Large intestine (tissue), 3 donors: ENCODE results near the gene C1orf210. TPM values are rescaled to one million over a fixed set of nuclear protein-coding genes. Genes with fewer than 3 reads are reported as not detected.

Experiments
- DNase-seq, 2 donors: peaks; one replicate each; pipeline versions ENCODE4 v3.0.0 to v3.0.0-alpha.2; 2013
- H3K27ac ChIP-seq: one replicate; pipeline ENCODE4 v1.5.1; 2013; ENCODE audit warnings: low read length
- H3K27me3 ChIP-seq: 2 replicates; pipeline ENCODE4 v1.6.1; 2013; ENCODE audit warnings: low read length; ENCODE audit not compliant: control insufficient read depth, insufficient read depth
- H3K36me3 ChIP-seq: 2 replicates; pipeline ENCODE4 v1.6.1; 2013; ENCODE audit warnings: low read length; ENCODE audit not compliant: control insufficient read depth, insufficient read depth
- H3K4me1 ChIP-seq: one replicate; pipeline ENCODE4 v1.6.1; 2013; ENCODE audit warnings: low read length; ENCODE audit not compliant: control insufficient read depth, insufficient read depth
- H3K4me3 ChIP-seq: one replicate; pipeline ENCODE4 v1.5.1; 2013; ENCODE audit warnings: low read length
- H3K9me3 ChIP-seq: one replicate; pipeline ENCODE4 v1.6.1; 2013; ENCODE audit warnings: mild to moderate bottlenecking, low read depth, low read length, moderate library complexity; ENCODE audit not compliant: control insufficient read depth
- WGBS: methylation state at CpG from one replicate; pipeline ENCODE4 v1.1.5; 2013; ENCODE audit warnings: low lambda C conversion rate; ENCODE audit not compliant: insufficient coverage; 5-methylcytosine and 5-hydroxymethylcytosine counted together
- polyA plus RNA-seq: library from polyadenylated mRNA; unstranded; fragments of 120-200 nt; gene quantifications from one replicate; pipeline ENCODE4 v1.2.1, GENCODE V29; 2013

C1orf210 gene
- polyA plus RNA-seq, 1 donor = 46.2 TPM

DNA sequence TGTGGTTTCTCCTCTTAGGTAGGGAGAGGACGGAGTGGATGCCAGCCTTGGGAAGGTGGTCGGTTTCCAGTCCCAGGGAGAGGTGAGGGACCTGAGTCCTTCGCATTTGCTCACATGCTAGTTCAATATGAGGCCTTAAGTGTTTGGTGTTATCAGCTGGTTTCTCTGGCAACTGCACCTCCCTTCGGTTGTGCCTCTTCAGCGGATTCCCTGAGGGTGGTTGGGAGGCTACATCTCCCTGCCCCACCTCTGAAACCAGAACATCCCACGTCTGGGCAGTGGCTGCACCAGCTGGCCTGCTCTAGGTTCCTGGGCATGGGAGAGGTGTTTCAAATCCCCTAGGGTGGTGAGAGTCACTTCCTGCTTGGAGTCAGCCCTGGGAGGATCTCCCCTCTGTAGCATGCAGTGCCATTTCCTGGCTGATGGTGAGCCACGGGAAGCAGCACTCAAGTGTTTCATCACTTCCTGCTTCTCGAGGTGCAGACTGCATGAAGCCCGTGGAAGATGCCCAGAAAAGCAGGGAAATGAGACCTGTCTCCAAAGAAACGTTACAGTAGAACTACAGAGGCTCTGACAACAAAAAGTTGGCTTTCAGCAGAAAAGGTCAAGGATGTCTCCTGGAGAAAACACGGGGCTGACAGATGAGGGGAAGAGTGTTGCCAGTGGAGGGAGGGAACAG, 11.1 kb downstream of the C1orf210 start:
- 50% methylated on average over 1 of the region's 11 CpGs for WGBS
- H3K4me1 ChIP-seq = peaks cover 61% of the 10 kb centered on the region

DNA sequence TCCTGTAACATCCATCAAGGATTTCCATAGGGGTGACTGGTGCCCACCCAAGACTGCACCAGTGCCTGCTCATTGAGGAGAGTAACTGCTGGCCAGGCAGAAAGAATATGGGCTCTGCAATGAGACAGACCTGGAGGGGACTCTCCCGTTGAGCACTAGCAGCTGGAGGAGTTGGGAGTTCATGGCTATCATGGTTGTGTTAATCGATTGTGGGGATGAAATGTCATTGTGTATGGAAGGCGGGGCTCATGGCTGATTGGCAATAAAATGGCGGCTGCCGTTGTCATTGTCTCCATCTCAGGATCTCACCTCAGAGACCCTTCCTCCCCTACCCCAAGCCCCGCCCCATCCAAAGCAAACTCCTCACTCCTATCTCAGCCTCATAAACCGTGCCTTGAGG, 11.7 kb downstream of the C1orf210 start:
- H3K4me1 ChIP-seq = peaks cover 64% of the 10 kb centered on the region
- DNase-seq = no peak

More for the DNA sequence above, 11.1 kb downstream of the C1orf210 start:
- peak overlapping the region; percentile 84 for H3K27ac ChIP-seq
- H3K4me3 ChIP-seq = no peak overlapping the region
- H3K27me3 ChIP-seq = no peaks in the 10 kb centered on the region
- peaks cover 12% of the 10 kb centered on the region for H3K36me3 ChIP-seq
- no peaks in the 10 kb centered on the region for H3K9me3 ChIP-seq
- DNase-seq = peak; percentile 78 to 86

GRCh38 chr1:43272576-43273571, 12.5 kb downstream of the C1orf210 start:
- no peak for DNase-seq
- no peaks in the 10 kb centered on the region for H3K9me3 ChIP-seq
- no peak overlapping the region for H3K4me3 ChIP-seq
- WGBS = no CpG with 5 or more reads among the region's 46 CpGs
- peaks cover 6% of the 10 kb centered on the region for H3K36me3 ChIP-seq
- H3K4me1 ChIP-seq = peaks cover 63% of the 10 kb centered on the region
- no peak overlapping the region for H3K27ac ChIP-seq
- no peaks in the 10 kb centered on the region for H3K27me3 ChIP-seq

More for the DNA sequence above, 11.7 kb downstream of the C1orf210 start:
- no peaks in the 10 kb centered on the region for H3K9me3 ChIP-seq
- no peaks in the 10 kb centered on the region for H3K27me3 ChIP-seq
- H3K27ac ChIP-seq = peak overlapping the region; percentile 84
- H3K4me3 ChIP-seq = no peak overlapping the region
- no CpG with 5 or more reads among the region's 7 CpGs for WGBS
- H3K36me3 ChIP-seq = peaks cover 8% of the 10 kb centered on the region

- Histone ChIP-seq H3K36me3 (peaks cover 6% of the 10 kb centered on the region), H3K27me3 (no peaks in the 10 kb centered on the region), H3K4me3 (no peak overlapping the region), H3K4me1 (peaks cover 63% of the 10 kb centered on the region), H3K9me3 (no peaks in the 10 kb centered on the region), H3K27ac (no peak overlapping the region)
- WGBS = no CpG with 5 or more reads among the region's 9 CpGs
- DNase-seq = no peak
Observed at GRCh38 chr1:43272161-43272560, 13.2 kb downstream of the C1orf210 start.

- H3K27me3 ChIP-seq = no peaks in the 10 kb centered on the region
- no peaks in the 10 kb centered on the region for H3K9me3 ChIP-seq
- peak overlapping the region; percentile 37 for H3K4me3 ChIP-seq
- H3K36me3 ChIP-seq = peaks cover 6% of the 10 kb centered on the region
- no peak for DNase-seq
- peak overlapping the region; percentile 67 for H3K27ac ChIP-seq
- H3K4me1 ChIP-seq = peaks cover 59% of the 10 kb centered on the region
- no CpG with 5 or more reads among the region's 12 CpGs for WGBS
Observed at GRCh38 chr1:43271186-43272118, 13.9 kb downstream of the C1orf210 start.

- Histone ChIP-seq H3K27me3 (no peaks in the 10 kb centered on the region), H3K27ac (peak overlapping the region; percentile 67), H3K9me3 (no peaks in the 10 kb centered on the region), H3K36me3 (peaks cover 6% of the 10 kb centered on the region), H3K4me1 (peaks cover 54% of the 10 kb centered on the region), H3K4me3 (peak overlapping the region; percentile 37)
- no CpG with 5 or more reads among the region's 29 CpGs for WGBS
- peak; percentile 93 to 95 for DNase-seq
Observed at GRCh38 chr1:43270421-43271095, 14.8 kb downstream of the C1orf210 start.

DNA sequence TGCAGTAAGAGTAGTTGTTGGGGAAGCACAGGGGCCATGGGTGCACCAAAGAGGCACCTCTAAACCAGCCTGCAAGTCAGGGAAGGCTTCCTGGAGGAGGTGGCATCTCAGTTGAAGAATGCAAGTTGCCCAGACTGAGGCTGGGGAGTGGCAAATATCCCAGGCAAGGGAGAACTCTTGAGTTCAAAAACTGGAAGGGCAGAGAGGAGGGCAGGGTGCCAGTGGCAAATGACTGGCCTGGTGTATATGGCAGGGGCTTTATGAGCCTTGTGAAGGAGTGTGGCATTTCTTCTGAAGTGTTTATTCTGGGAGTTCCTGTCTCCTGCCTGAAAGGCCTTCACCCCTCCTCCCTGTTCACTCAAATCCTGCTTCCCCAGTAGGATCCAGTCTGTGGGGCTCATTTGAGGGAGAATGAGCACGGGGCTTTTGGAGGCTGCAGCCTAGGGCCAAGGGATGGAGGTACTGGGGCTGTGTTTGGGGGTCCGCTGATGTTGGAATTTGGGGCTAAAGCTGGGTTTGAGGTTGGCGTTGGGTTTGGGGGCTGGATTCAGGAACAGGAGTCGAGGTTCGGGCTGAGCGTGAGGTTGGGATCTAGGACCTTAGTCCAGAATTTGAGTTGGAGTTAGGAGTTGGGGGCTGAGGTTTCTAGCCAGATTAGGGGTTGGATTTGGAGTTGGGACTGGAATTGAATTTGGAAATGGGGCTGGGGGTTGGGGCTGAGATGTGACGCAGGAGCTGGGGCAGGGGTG, 15.6 kb downstream of the C1orf210 start, which contains the start of gene TMEM125:
TSS of gene TMEM125 (plus strand) at position 357 of the 749 bp plus-strand sequence. CDS start 2,740 bp downstream, outside the sequence.
- Histone ChIP-seq H3K9me3 (no peaks in the 10 kb centered on the region), H3K4me3 (peak within 1 kb of the TSS; percentile 37), H3K27ac (peak within 1 kb of the TSS; percentile 67), H3K36me3 (peaks cover 6% of the 10 kb centered on the region), H3K27me3 (no peaks in the 10 kb centered on the region), H3K4me1 (peaks cover 48% of the 10 kb centered on the region)
- no peak for DNase-seq
- no CpG with 5 or more reads among the region's 7 CpGs for WGBS

- Histone ChIP-seq H3K27ac (peak overlapping the region; percentile 88), H3K4me3 (no peak overlapping the region), H3K9me3 (no peaks in the 10 kb centered on the region), H3K36me3 (no peaks in the 10 kb centered on the region), H3K4me1 (peaks cover 34% of the 10 kb centered on the region), H3K27me3 (no peaks in the 10 kb centered on the region)
- DNase-seq = no peak
- no CpG with 5 or more reads among the region's 3 CpGs for WGBS
Observed at GRCh38 chr1:43267818-43268425, 17.5 kb downstream of the C1orf210 start.
